NT2/D1 (cell line): ENCODE data around the gene MGAT5B.
A peak's percentile ranks its signal among the peaks of the same experiment; 100 is the strongest.

Experiments used
- DNase-seq: peaks from one replicate; pipeline ENCODE4 v3.0.0-alpha.2; 2011; ENCODE audit warnings: low read depth, low spot score
- H3K27me3 ChIP-seq: 2 replicates; pipeline ENCODE4 v1.6.0; 2011; ENCODE audit warnings: mild to moderate bottlenecking; ENCODE audit not compliant: insufficient read length, insufficient read depth
- H3K36me3 ChIP-seq: 2 replicates; pipeline ENCODE4 v1.6.1; 2011; ENCODE audit warnings: mild to moderate bottlenecking, low read length, mixed read lengths; ENCODE audit not compliant: insufficient read depth, insufficient read length
- H3K4me1 ChIP-seq: 2 replicates; pipeline ENCODE4 v1.5.1; 2011; ENCODE audit not compliant: insufficient read depth, insufficient read length
- H3K4me3 ChIP-seq: 2 replicates; pipeline ENCODE4 v1.5.1; 2011; ENCODE audit warnings: low read depth; ENCODE audit not compliant: insufficient read length
- H3K9ac ChIP-seq: 2 replicates; pipeline ENCODE4 v1.6.0; 2011; ENCODE audit warnings: low read depth; ENCODE audit not compliant: insufficient read length
- H3K9me3 ChIP-seq: 2 replicates; pipeline ENCODE4 v1.5.1; 2011; ENCODE audit warnings: mild to moderate bottlenecking, low read length; ENCODE audit not compliant: insufficient read depth
- SUZ12 ChIP-seq: IDR thresholded peaks from 2 replicates; pipeline ENCODE4 v1.6.1; 2011; ENCODE audit not compliant: insufficient read length, insufficient read depth; ENCODE audit errors: extremely low read depth
- YY1 ChIP-seq: IDR thresholded peaks from 2 replicates; pipeline ENCODE4 v1.6.1; 2011; ENCODE audit not compliant: insufficient read length, insufficient read depth
- ZNF274 ChIP-seq: IDR thresholded peaks from 2 replicates; pipeline ENCODE4 v1.6.1; 2011; ENCODE audit warnings: mild to moderate bottlenecking, low read depth, low read length

The MGAT5B gene

GRCh38 chr17:76987486-76988093 is 119.4 kb downstream of the MGAT5B start:
- H3K36me3 ChIP-seq: no peaks in the 10 kb centered on the region
- H3K4me1 ChIP-seq: peaks cover 25% of the 10 kb centered on the region
- no peaks in the 10 kb centered on the region for H3K9me3 ChIP-seq
- no peak overlapping the region for H3K4me3 ChIP-seq
- no peak for DNase-seq
- H3K9ac ChIP-seq: no peak overlapping the region
- TF ChIP-seq SUZ12 (no peak), YY1 (no peak), ZNF274 (no peak)
- H3K27me3 ChIP-seq: no peaks in the 10 kb centered on the region

DNA sequence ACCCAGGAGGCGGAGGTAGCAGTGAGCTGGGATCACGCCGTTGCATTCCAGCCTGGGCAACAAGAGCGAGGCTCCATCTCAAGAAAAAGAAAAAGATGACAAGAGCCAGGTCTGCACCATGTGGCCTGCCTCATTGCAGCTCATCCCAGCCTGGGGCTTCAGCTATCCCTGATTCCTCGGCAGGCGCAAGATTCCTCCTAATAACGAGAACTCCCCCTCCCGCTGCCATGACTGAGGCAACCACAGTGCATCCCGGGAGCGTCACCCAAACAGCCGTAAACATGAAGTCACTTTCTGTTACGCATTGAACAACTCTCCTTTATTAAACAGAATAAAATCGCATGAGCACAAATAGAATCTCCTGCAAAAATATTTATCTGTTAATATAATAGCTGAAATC is 120.6 kb downstream of the MGAT5B start:
- H3K27me3 ChIP-seq: no peaks in the 10 kb centered on the region
- no peak overlapping the region for H3K4me3 ChIP-seq
- no peaks in the 10 kb centered on the region for H3K9me3 ChIP-seq
- DNase-seq: no peak
- no peaks in the 10 kb centered on the region for H3K36me3 ChIP-seq
- H3K4me1 ChIP-seq: peaks cover 14% of the 10 kb centered on the region
- H3K9ac ChIP-seq: no peak overlapping the region
- no peak for TF ChIP-seq YY1
- no peak for TF ChIP-seq SUZ12
- TF ChIP-seq ZNF274: no peak

- H3K4me1 ChIP-seq: peaks cover 17% of the 10 kb centered on the region
- no peaks in the 10 kb centered on the region for H3K36me3 ChIP-seq
- H3K9ac ChIP-seq: no peak overlapping the region
- no peaks in the 10 kb centered on the region for H3K9me3 ChIP-seq
- H3K4me3 ChIP-seq: no peak overlapping the region
- TF ChIP-seq ZNF274 (no peak), YY1 (no peak), SUZ12 (no peak)
- no peak for DNase-seq
- no peaks in the 10 kb centered on the region for H3K27me3 ChIP-seq
These were observed 121.3 kb downstream of the MGAT5B start for GRCh38 chr17:76989519-76989918.

DNA sequence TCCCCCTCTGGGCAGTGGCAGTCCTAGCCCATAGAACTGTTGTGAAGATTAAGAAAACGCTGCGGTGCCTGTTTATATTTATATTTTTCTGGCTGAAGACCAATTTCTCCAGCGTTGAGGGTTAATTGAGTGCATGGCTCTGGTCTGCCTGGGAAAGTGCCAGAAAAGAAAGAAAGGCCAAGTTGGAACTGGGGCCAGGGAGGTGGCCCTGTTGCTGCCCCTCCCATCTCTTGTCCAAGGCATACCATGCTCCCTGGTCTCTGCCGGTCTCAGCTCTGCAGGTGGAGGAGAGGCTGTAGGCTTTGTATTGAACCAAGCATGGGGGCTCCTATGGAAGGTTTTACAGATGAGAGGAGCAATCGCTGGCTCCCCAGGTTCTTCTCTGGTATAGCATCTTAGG is 124.7 kb downstream of the MGAT5B start:
- Histone ChIP-seq H3K9me3 (no peaks in the 10 kb centered on the region), H3K4me1 (peaks cover 25% of the 10 kb centered on the region), H3K4me3 (no peak overlapping the region), H3K9ac (no peak overlapping the region), H3K27me3 (no peaks in the 10 kb centered on the region), H3K36me3 (no peaks in the 10 kb centered on the region)
- TF ChIP-seq ZNF274: no peak
- no peak for DNase-seq

DNA sequence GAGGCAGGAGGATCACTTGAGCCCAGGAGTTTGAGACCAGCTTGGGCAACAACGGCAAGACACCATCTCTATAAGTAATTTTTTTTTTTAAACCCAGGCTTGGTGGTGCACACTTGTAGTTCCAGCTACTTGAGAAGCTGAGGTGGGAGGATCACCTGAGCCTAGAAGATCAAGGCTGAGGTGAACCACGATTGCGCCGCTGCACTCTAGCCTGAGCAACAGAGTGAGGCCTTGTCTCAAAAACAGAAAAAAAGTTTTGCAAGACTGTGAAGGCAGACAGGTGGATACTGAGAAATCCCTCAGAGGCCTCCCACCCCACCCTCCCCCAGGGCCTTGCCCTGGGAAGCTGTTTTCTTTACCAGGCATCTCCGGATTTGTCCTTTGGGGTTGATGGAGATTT is 125.4 kb downstream of the MGAT5B start:
- H3K4me1 ChIP-seq: peaks cover 25% of the 10 kb centered on the region
- no peak for DNase-seq
- no peak for TF ChIP-seq YY1
- no peak for TF ChIP-seq SUZ12
- TF ChIP-seq ZNF274: no peak
- no peaks in the 10 kb centered on the region for H3K27me3 ChIP-seq
- H3K9ac ChIP-seq: no peak overlapping the region
- no peaks in the 10 kb centered on the region for H3K9me3 ChIP-seq
- H3K36me3 ChIP-seq: no peaks in the 10 kb centered on the region
- no peak overlapping the region for H3K4me3 ChIP-seq

- H3K9ac ChIP-seq: peak overlapping the region; percentile 74
- no peaks in the 10 kb centered on the region for H3K9me3 ChIP-seq
- peak overlapping the region; percentile 16 for H3K4me3 ChIP-seq
- H3K36me3 ChIP-seq: no peaks in the 10 kb centered on the region
- peaks cover 28% of the 10 kb centered on the region for H3K4me1 ChIP-seq
- TF ChIP-seq ZNF274 (no peak), SUZ12 (no peak), YY1 (no peak)
- no peak for DNase-seq
- H3K27me3 ChIP-seq: no peaks in the 10 kb centered on the region
These were observed 126.0 kb downstream of the MGAT5B start for GRCh38 chr17:76994237-76994637.

DNA sequence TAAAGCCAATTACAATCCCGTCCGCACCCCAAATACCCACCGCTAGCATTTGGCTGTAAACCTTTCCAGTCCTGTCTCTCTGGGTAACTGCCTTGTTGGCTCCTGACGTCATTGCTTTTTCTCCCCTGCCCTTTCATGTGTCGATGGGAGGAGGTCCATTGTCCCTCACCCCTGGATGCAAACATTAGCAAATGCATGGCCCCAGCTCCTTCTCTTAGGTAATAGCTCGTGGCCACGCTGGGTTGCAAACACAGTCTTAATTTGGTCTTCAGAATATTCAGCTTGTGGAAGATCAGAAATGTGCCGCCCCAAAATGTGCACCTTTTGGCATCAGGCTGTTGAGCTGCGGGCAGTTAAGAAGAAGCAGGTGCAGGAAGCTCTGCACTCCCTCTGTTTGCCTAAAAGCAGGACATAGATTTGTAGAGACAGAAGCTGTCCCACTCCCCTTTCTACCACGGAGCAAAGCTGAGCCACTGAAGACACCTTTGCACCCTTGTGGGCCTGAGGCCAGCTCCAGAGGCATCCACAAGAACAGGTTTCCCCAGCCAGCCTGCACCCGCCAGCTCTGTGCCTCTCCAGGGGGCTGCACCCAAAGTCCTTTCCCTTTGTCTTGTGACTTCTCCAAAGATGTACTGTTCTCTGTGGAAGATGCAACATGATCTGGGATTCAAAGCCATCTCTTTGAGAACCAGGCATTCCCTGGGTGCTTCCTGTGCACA is 127.3 kb downstream of the MGAT5B start:
- peak; percentile 85 for DNase-seq
- Histone ChIP-seq H3K4me3 (peak overlapping the region; percentile 8), H3K4me1 (peaks cover 22% of the 10 kb centered on the region), H3K9me3 (no peaks in the 10 kb centered on the region), H3K9ac (peak overlapping the region; percentile 29), H3K36me3 (no peaks in the 10 kb centered on the region), H3K27me3 (no peaks in the 10 kb centered on the region)
- TF ChIP-seq ZNF274: no peak
- TF ChIP-seq YY1: no peak
- no peak for TF ChIP-seq SUZ12
